ENCODE data around the gene PAOX. TPM values are rescaled to one million over a fixed set of nuclear protein-coding genes. Genes with fewer than 3 reads are reported as not detected.

PAOX gene
- total and polyA plus RNA-seq, 2 experiments from 2014 or later = 4.1 to 8.7 TPM

- H3K9me2 ChIP-seq (ENCODE audit: insufficient read depth) = no peaks in the 10 kb centered on the region
- no peaks in the 10 kb centered on the region for H3K36me3 ChIP-seq (ENCODE audit: insufficient read depth)
- Mint-ChIP-seq H3K27me3 (ENCODE audit: insufficient read depth, low read depth, poor library complexity) (peaks cover 22% of the 10 kb centered on the region), H3K4me1 (peaks cover 3% of the 10 kb centered on the region; the same call in 2 of the 3 replicates), H3K9me3 (no peaks in the 10 kb centered on the region), H3K36me3 (ENCODE audit: low read depth) (no peaks in the 10 kb centered on the region), H3K4me3 (no peak overlapping the region; the same call in 2 of the 3 replicates), H3K27ac (no peak overlapping the region)
- no peaks in the 10 kb centered on the region for H4K20me1 ChIP-seq (replicated peaks; ENCODE audit: insufficient read depth)
- no peaks in the 10 kb centered on the region for H3K79me2 ChIP-seq (replicated peaks; ENCODE audit: insufficient read depth)
- H3K27ac ChIP-seq (ENCODE audit: low read depth) = no peak overlapping the region
- no peaks in the 10 kb centered on the region; the same call in 1 of the 2 replicates for H3K4me1 ChIP-seq (ENCODE audit: insufficient read depth)
- H3K27me3 ChIP-seq (ENCODE audit: insufficient read depth) = no peaks in the 10 kb centered on the region
- 0 out of 2 replicates have a peak, but pooled peaks cover 3% of the 10 kb centered on the region for H3F3A ChIP-seq (replicated peaks; ENCODE audit: low read depth)
- H3K4me2 ChIP-seq = no peak overlapping the region
- TF ChIP-seq CTCF (conservative IDR thresholded peaks at IDR 0.05; ENCODE audit: low read depth in 2 of 2) = no peak
- TF ChIP-seq, protein P1, sequence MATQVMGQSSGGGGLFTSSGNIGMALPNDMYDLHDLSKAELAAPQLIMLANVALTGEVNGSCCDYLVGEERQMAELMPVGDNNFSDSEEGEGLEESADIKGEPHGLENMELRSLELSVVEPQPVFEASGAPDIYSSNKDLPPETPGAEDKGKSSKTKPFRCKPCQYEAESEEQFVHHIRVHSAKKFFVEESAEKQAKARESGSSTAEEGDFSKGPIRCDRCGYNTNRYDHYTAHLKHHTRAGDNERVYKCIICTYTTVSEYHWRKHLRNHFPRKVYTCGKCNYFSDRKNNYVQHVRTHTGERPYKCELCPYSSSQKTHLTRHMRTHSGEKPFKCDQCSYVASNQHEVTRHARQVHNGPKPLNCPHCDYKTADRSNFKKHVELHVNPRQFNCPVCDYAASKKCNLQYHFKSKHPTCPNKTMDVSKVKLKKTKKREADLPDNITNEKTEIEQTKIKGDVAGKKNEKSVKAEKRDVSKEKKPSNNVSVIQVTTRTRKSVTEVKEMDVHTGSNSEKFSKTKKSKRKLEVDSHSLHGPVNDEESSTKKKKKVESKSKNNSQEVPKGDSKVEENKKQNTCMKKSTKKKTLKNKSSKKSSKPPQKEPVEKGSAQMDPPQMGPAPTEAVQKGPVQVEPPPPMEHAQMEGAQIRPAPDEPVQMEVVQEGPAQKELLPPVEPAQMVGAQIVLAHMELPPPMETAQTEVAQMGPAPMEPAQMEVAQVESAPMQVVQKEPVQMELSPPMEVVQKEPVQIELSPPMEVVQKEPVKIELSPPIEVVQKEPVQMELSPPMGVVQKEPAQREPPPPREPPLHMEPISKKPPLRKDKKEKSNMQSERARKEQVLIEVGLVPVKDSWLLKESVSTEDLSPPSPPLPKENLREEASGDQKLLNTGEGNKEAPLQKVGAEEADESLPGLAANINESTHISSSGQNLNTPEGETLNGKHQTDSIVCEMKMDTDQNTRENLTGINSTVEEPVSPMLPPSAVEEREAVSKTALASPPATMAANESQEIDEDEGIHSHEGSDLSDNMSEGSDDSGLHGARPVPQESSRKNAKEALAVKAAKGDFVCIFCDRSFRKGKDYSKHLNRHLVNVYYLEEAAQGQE (IDR thresholded peaks at IDR 0.05; ENCODE audit: unreplicated experiment) = no peak
- no peak for TF ChIP-seq NANOG (IDR thresholded peaks at IDR 0.05; ENCODE audit: borderline replicate concordance)
- TF ChIP-seq STAT1 (IDR thresholded peaks at IDR 0.05; ENCODE audit: unreplicated experiment) = no peak
- TF ChIP-seq ETS1 (IDR thresholded peaks at IDR 0.05) = no peak
- no peak for TF ChIP-seq EZH2phosphoT487 (IDR thresholded peaks at IDR 0.05; ENCODE audit: unreplicated experiment)
- TF ChIP-seq ZNF331 (CRISPR knock-in tag; IDR thresholded peaks at IDR 0.05; ENCODE audit: low read depth) = no peak
- TF ChIP-seq ZNF114 (CRISPR knock-in tag; IDR thresholded peaks at IDR 0.05) = no peak
- TF ChIP-seq, protein P2, sequence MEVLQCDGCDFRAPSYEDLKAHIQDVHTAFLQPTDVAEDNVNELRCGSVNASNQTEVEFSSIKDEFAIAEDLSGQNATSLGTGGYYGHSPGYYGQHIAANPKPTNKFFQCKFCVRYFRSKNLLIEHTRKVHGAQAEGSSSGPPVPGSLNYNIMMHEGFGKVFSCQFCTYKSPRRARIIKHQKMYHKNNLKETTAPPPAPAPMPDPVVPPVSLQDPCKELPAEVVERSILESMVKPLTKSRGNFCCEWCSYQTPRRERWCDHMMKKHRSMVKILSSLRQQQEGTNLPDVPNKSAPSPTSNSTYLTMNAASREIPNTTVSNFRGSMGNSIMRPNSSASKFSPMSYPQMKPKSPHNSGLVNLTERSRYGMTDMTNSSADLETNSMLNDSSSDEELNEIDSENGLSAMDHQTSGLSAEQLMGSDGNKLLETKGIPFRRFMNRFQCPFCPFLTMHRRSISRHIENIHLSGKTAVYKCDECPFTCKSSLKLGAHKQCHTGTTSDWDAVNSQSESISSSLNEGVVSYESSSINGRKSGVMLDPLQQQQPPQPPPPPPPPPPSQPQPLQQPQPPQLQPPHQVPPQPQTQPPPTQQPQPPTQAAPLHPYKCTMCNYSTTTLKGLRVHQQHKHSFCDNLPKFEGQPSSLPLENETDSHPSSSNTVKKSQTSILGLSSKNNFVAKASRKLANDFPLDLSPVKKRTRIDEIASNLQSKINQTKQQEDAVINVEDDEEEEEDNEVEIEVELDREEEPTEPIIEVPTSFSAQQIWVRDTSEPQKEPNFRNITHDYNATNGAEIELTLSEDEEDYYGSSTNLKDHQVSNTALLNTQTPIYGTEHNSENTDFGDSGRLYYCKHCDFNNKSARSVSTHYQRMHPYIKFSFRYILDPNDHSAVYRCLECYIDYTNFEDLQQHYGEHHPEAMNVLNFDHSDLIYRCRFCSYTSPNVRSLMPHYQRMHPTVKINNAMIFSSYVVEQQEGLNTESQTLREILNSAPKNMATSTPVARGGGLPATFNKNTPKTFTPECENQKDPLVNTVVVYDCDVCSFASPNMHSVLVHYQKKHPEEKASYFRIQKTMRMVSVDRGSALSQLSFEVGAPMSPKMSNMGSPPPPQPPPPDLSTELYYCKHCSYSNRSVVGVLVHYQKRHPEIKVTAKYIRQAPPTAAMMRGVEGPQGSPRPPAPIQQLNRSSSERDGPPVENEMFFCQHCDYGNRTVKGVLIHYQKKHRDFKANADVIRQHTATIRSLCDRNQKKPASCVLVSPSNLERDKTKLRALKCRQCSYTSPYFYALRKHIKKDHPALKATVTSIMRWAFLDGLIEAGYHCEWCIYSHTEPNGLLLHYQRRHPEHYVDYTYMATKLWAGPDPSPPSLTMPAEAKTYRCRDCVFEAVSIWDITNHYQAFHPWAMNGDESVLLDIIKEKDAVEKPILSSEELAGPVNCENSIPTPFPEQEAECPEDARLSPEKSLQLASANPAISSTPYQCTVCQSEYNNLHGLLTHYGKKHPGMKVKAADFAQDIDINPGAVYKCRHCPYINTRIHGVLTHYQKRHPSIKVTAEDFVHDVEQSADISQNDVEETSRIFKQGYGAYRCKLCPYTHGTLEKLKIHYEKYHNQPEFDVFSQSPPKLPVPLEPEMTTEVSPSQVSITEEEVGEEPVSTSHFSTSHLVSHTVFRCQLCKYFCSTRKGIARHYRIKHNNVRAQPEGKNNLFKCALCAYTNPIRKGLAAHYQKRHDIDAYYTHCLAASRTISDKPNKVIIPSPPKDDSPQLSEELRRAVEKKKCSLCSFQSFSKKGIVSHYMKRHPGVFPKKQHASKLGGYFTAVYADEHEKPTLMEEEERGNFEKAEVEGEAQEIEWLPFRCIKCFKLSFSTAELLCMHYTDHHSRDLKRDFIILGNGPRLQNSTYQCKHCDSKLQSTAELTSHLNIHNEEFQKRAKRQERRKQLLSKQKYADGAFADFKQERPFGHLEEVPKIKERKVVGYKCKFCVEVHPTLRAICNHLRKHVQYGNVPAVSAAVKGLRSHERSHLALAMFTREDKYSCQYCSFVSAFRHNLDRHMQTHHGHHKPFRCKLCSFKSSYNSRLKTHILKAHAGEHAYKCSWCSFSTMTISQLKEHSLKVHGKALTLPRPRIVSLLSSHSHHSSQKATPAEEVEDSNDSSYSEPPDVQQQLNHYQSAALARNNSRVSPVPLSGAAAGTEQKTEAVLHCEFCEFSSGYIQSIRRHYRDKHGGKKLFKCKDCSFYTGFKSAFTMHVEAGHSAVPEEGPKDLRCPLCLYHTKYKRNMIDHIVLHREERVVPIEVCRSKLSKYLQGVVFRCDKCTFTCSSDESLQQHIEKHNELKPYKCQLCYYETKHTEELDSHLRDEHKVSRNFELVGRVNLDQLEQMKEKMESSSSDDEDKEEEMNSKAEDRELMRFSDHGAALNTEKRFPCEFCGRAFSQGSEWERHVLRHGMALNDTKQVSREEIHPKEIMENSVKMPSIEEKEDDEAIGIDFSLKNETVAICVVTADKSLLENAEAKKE (CRISPR knock-in tag; IDR thresholded peaks at IDR 0.05) = no peak
- TF ChIP-seq JUNB (IDR thresholded peaks at IDR 0.05; ENCODE audit: unreplicated experiment) = no peak
- TF ChIP-seq POLR2AphosphoS5 (IDR thresholded peaks at IDR 0.05; ENCODE audit: low read depth) = no peak
- TF ChIP-seq EZH2 (IDR thresholded peaks at IDR 0.05; ENCODE audit: low read depth, unreplicated experiment) = no peak
- TF ChIP-seq CREB1 (CRISPR knock-in tag; IDR thresholded peaks at IDR 0.05; ENCODE audit: low read depth) = no peak
- no peak overlapping the region for H2AFZ ChIP-seq
- DNase-seq (ENCODE audit: low spot score) = no peak
- no peak overlapping the region for H3K4me3 ChIP-seq
- ATAC-seq = no peak
Measured at GRCh38 chr10:133349160-133349568, 29.9 kb upstream of the PAOX start.

Data from GM23338 (cell line).